HEK293 (cell line): ENCODE data around the gene GMDS.

ENCODE experiments used
- CTCF ChIA-PET: fragments of 350-600 bp; formaldehyde crosslinking; extraction: SDS; loops from one replicate; lab custom pipeline; 2021; ENCODE audit warnings: antibody characterized with exemption; lab: Yijun Ruan, JAX
- POLR2A ChIA-PET: fragments of 300-600 bp; formaldehyde crosslinking; extraction: SDS; loops from one replicate; lab custom pipeline; 2020; ENCODE audit warnings: antibody characterized with exemption, inconsistent platforms; lab: Yijun Ruan, JAX
- H3K27ac ChIP-seq: fragments of 200-500 bp; sonication (Bioruptor generic); 2 replicates; pipeline ENCODE4 v1.5.1; 2014; ENCODE audit warnings: low read depth, low read length, control low read depth, inconsistent platforms; ENCODE audit errors: extremely low read depth
- H3K36me3 ChIP-seq, 2 experiments: fragments of 200-500 bp in 1 of 2; sonication (Bioruptor generic) in 1 of 2; 1 replicate in 1 of 2; 2 replicates in 1 of 2; pipeline ENCODE4 v1.5.1; 2014 to 2017; ENCODE audit warnings: inconsistent platforms in 2 of 2, low read length in 2 of 2; ENCODE audit not compliant: control insufficient read depth in 2 of 2, insufficient read depth in 1 of 2
- H3K4me1 ChIP-seq: fragments of 200-500 bp; sonication (Bioruptor generic); 2 replicates; pipeline ENCODE4 v1.5.1; 2014; ENCODE audit warnings: mild to moderate bottlenecking, low read length, inconsistent platforms; ENCODE audit not compliant: control insufficient read depth, insufficient read depth
- H3K4me3 ChIP-seq: 2 replicates; pipeline ENCODE4 v1.5.1; 2011; ENCODE audit warnings: low read depth, mild to moderate bottlenecking, control low read depth, low read length, moderate library complexity
- H3K9me3 ChIP-seq: fragments of 200-500 bp; sonication (Bioruptor generic); 2 replicates; pipeline ENCODE4 v1.5.1; 2014; ENCODE audit warnings: low read depth, low read length, inconsistent platforms; ENCODE audit not compliant: control insufficient read depth, insufficient read depth
- KLF8 ChIP-seq: fragments of 450-650 bp; formaldehyde crosslinking; IDR thresholded peaks from 2 replicates; pipeline ENCODE4 v1.5.1; 2016; ENCODE audit warnings: missing biosample characterization, missing genetic modification characterization
- PRDM2 ChIP-seq: fragments of 450-650 bp; formaldehyde crosslinking; IDR thresholded peaks from 2 replicates; pipeline ENCODE4 v1.5.1; 2016; ENCODE audit warnings: missing biosample characterization, missing genetic modification characterization, borderline replicate concordance
- PRDM6 ChIP-seq: fragments of 450-650 bp; formaldehyde crosslinking; IDR thresholded peaks from 2 replicates; pipeline ENCODE4 v1.5.1; 2017; ENCODE audit warnings: missing biosample characterization, missing genetic modification characterization
- SP2 ChIP-seq: fragments of 450-650 bp; formaldehyde crosslinking; IDR thresholded peaks from 2 replicates; pipeline ENCODE4 v1.5.1; 2016; ENCODE audit warnings: missing biosample characterization, missing genetic modification characterization
- YY1 ChIP-seq: fragments of 450-650 bp; formaldehyde crosslinking; IDR thresholded peaks from 2 replicates; pipeline ENCODE4 v1.5.1; 2018; ENCODE audit warnings: missing biosample characterization, missing genetic modification characterization
- ZBTB48 ChIP-seq: fragments of 450-650 bp; formaldehyde crosslinking; IDR thresholded peaks from 2 replicates; pipeline ENCODE4 v1.5.1; 2016; ENCODE audit warnings: missing biosample characterization, missing genetic modification characterization
- ZFP37 ChIP-seq: fragments of 450-650 bp; formaldehyde crosslinking; IDR thresholded peaks from 2 replicates; pipeline ENCODE4 v1.5.1; 2016; ENCODE audit warnings: missing biosample characterization, missing genetic modification characterization
- ZNF114 ChIP-seq: fragments of 450-650 bp; formaldehyde crosslinking; IDR thresholded peaks from 2 replicates; pipeline ENCODE4 v1.5.0; 2017; ENCODE audit warnings: missing biosample characterization, missing genetic modification characterization
- ZNF280C ChIP-seq: fragments of 450-650 bp; formaldehyde crosslinking; IDR thresholded peaks from 2 replicates; pipeline ENCODE4 v1.5.1; 2016; ENCODE audit warnings: missing biosample characterization, missing genetic modification characterization
- ZNF292 ChIP-seq: fragments of 450-650 bp; formaldehyde crosslinking; IDR thresholded peaks from 2 replicates; pipeline ENCODE4 v1.5.1; 2016; ENCODE audit warnings: low read depth, missing biosample characterization, missing genetic modification characterization, borderline replicate concordance
- ZNF341 ChIP-seq: fragments of 450-650 bp; formaldehyde crosslinking; IDR thresholded peaks from 2 replicates; pipeline ENCODE4; 2016; ENCODE audit warnings: low read depth, missing biosample characterization, missing genetic modification characterization
- ZNF350 ChIP-seq: fragments of 450-650 bp; formaldehyde crosslinking; IDR thresholded peaks from 2 replicates; pipeline ENCODE4 v1.5.0; 2017; ENCODE audit warnings: missing biosample characterization, mild to moderate bottlenecking, missing genetic modification characterization
- ZNF423 ChIP-seq: fragments of 450-650 bp; formaldehyde crosslinking; IDR thresholded peaks from 2 replicates; pipeline ENCODE4 v1.5.1; 2016; ENCODE audit warnings: missing biosample characterization, missing genetic modification characterization
- ZNF610 ChIP-seq: fragments of 450-650 bp; formaldehyde crosslinking; IDR thresholded peaks from 2 replicates; pipeline ENCODE4 v1.5.1; 2016; ENCODE audit warnings: missing biosample characterization, missing genetic modification characterization, borderline replicate concordance
- ZNF623 ChIP-seq: fragments of 450-650 bp; formaldehyde crosslinking; IDR thresholded peaks from 2 replicates; pipeline ENCODE4 v1.5.1; 2016; ENCODE audit warnings: missing biosample characterization, missing genetic modification characterization
- ZNF626 ChIP-seq: fragments of 450-650 bp; sonication (Bioruptor Pico); formaldehyde crosslinking; IDR thresholded peaks from 2 replicates; pipeline ENCODE4 v1.5.1; 2018; ENCODE audit warnings: missing biosample characterization, missing genetic modification characterization, inconsistent platforms
- ZNF692 ChIP-seq: fragments of 450-650 bp; formaldehyde crosslinking; IDR thresholded peaks from 2 replicates; pipeline ENCODE4 v1.5.1; 2016; ENCODE audit warnings: missing biosample characterization, missing genetic modification characterization

GMDS gene

GRCh38 chr6:2204272-2204671, 41.1 kb downstream of the GMDS start:
- no peak overlapping the region for H3K27ac ChIP-seq
- TF ChIP-seq ZFP37 (tag by site-specific recombination), result no peak
- TF ChIP-seq KLF8 (tag by site-specific recombination), result no peak
- TF ChIP-seq PRDM6 (tag by site-specific recombination), result peak; percentile 61; the same call in 1 of the 2 replicates
- H3K36me3 ChIP-seq, result no peaks in the 10 kb centered on the region
- ChIA-PET POLR2A (no interaction called here), CTCF (interaction anchor here (2.1 kb wide), 1 partner anchor 150 kb away, joined by 10 read pairs; no protein-coding TSS in a partner anchor)
- H3K4me1 ChIP-seq, result peaks cover 6% of the 10 kb centered on the region; the same call in 1 of the 2 replicates
- no peaks in the 10 kb centered on the region; the same call in 1 of the 2 replicates for H3K9me3 ChIP-seq
- no peak overlapping the region for H3K4me3 ChIP-seq

- no peak overlapping the region for H3K4me3 ChIP-seq
- no peaks in the 10 kb centered on the region for H3K4me1 ChIP-seq
- no peaks in the 10 kb centered on the region; the same call in 1 of the 2 replicates for H3K9me3 ChIP-seq
- ChIA-PET POLR2A (no interaction called here), CTCF (interaction anchor here (1.0 to 1.4 kb wide), 3 partner anchors 99 to 431 kb away, joined by 3 to 5 read pairs (median 3); no protein-coding TSS in a partner anchor)
- TF ChIP-seq SP2 (tag by site-specific recombination), result no peak
- TF ChIP-seq ZNF626 (tag by site-specific recombination), result no peak
- no peak for TF ChIP-seq ZNF341 (tag by site-specific recombination)
- no peak for TF ChIP-seq ZNF610 (tag by site-specific recombination)
- no peak for TF ChIP-seq KLF8 (tag by site-specific recombination)
- no peak for TF ChIP-seq ZNF350 (tag by site-specific recombination)
- no peak for TF ChIP-seq PRDM2 (tag by site-specific recombination)
- TF ChIP-seq ZNF623, result no peak
- TF ChIP-seq ZNF114 (tag by site-specific recombination), result no peak
- TF ChIP-seq, all 188 proteins: peak for 0
- Histone ChIP-seq H3K27ac (no peak overlapping the region), H3K36me3 (no peaks in the 10 kb centered on the region)
Observed at GRCh38 chr6:2203264-2203663, 42.1 kb downstream of the GMDS start.

GRCh38 chr6:2197984-2198383, 47.4 kb downstream of the GMDS start:
- H3K27ac ChIP-seq, result no peak overlapping the region
- ChIA-PET POLR2A (interaction anchor here (0.5 kb wide), 1 partner anchor 23 kb away, joined by 3 read pairs; no protein-coding TSS in a partner anchor), CTCF (interaction anchor here (0.6 to 4.2 kb wide), 5 partner anchors 10 to 602 kb away, joined by 4 to 35 read pairs (median 6); no protein-coding TSS in a partner anchor)
- H3K9me3 ChIP-seq, result no peaks in the 10 kb centered on the region
- H3K4me1 ChIP-seq, result no peaks in the 10 kb centered on the region
- no peak overlapping the region for H3K4me3 ChIP-seq
- H3K36me3 ChIP-seq, result no peaks in the 10 kb centered on the region
- no peak for TF ChIP-seq ZNF423 (tag by site-specific recombination)
- no peak for TF ChIP-seq ZNF292 (tag by site-specific recombination)
- TF ChIP-seq ZBTB48 (tag by site-specific recombination), result no peak
- no peak for TF ChIP-seq YY1
- TF ChIP-seq ZNF341 (tag by site-specific recombination), result no peak
- TF ChIP-seq ZNF280C (tag by site-specific recombination), result no peak
- TF ChIP-seq ZNF692, result no peak
